ENCODE results near the gene ZRANB3. TPM values are rescaled to one million over a fixed set of nuclear protein-coding genes. Genes with fewer than 3 reads are reported as not detected.

Gene ZRANB3
- total RNA-seq, 4 donors from 2014 or later: 2.8 to 6.9 (median 6.0) TPM

GRCh38 chr2:135258193-135258592 lies 272.8 kb downstream of the ZRANB3 start:
- no peaks in the 10 kb centered on the region for H3K27me3 ChIP-seq
- no peaks in the 10 kb centered on the region for H3K36me3 ChIP-seq
- no peak overlapping the region for H3K4me3 ChIP-seq

GRCh38 chr2:135257383-135258090 lies 273.5 kb downstream of the ZRANB3 start:
- WGBS: 87% methylated on average over 2 of the region's 2 CpGs
- H3K9me3 ChIP-seq: no peaks in the 10 kb centered on the region
- TF ChIP-seq POLR2A (IDR thresholded peaks at IDR 0.05): no peak
- no peak for TF ChIP-seq POLR2AphosphoS5 (IDR thresholded peaks at IDR 0.05)
- TF ChIP-seq CTCF (IDR thresholded peaks at IDR 0.05): no peak
- TF ChIP-seq EP300 (IDR thresholded peaks at IDR 0.05): no peak
- H3K4me3 ChIP-seq: no peak overlapping the region
- H3K36me3 ChIP-seq: no peaks in the 10 kb centered on the region
- H3K27me3 ChIP-seq: no peaks in the 10 kb centered on the region
- no peak overlapping the region for H3K27ac ChIP-seq
- no peaks in the 10 kb centered on the region for H3K4me1 ChIP-seq
- DNase-seq (ENCODE audit: low spot score in 2 of 2): no peak

More at GRCh38 chr2:135258193-135258592, 272.8 kb downstream of the ZRANB3 start:
- TF ChIP-seq EP300 (IDR thresholded peaks at IDR 0.05): no peak
- no peak for TF ChIP-seq POLR2A (IDR thresholded peaks at IDR 0.05)
- Histone ChIP-seq H3K9me3 (no peaks in the 10 kb centered on the region), H3K4me1 (no peaks in the 10 kb centered on the region), H3K27ac (no peak overlapping the region)
- WGBS: 96% methylated on average over 4 of the region's 4 CpGs
- DNase-seq (ENCODE audit: low spot score in 2 of 2): no peak

GRCh38 chr2:135256531-135257260 lies 274.3 kb downstream of the ZRANB3 start:
- Histone ChIP-seq H3K27ac (no peak overlapping the region), H3K4me3 (no peak overlapping the region), H3K27me3 (no peaks in the 10 kb centered on the region), H3K9me3 (no peaks in the 10 kb centered on the region), H3K36me3 (no peaks in the 10 kb centered on the region), H3K4me1 (no peaks in the 10 kb centered on the region)
- no peak for DNase-seq (ENCODE audit: low spot score in 2 of 2)
- TF ChIP-seq POLR2AphosphoS5 (IDR thresholded peaks at IDR 0.05) (no peak), CTCF (IDR thresholded peaks at IDR 0.05) (no peak), POLR2A (IDR thresholded peaks at IDR 0.05) (no peak), EP300 (IDR thresholded peaks at IDR 0.05) (no peak)
- 100% methylated on average over 3 of the region's 3 CpGs for WGBS

GRCh38 chr2:135255208-135255607 lies 275.8 kb downstream of the ZRANB3 start:
- Histone ChIP-seq H3K4me3 (no peak overlapping the region), H3K27me3 (no peaks in the 10 kb centered on the region), H3K27ac (no peak overlapping the region), H3K4me1 (no peaks in the 10 kb centered on the region), H3K9me3 (peaks cover 7% of the 10 kb centered on the region), H3K36me3 (no peaks in the 10 kb centered on the region)
- WGBS: 95% methylated on average over 1 of the region's 1 CpG
- TF ChIP-seq EP300 (IDR thresholded peaks at IDR 0.05) (no peak), CTCF (IDR thresholded peaks at IDR 0.05) (no peak), POLR2AphosphoS5 (IDR thresholded peaks at IDR 0.05) (no peak), POLR2A (IDR thresholded peaks at IDR 0.05) (no peak)
- DNase-seq (ENCODE audit: low spot score in 2 of 2): no peak

GRCh38 chr2:135252805-135253458 lies 278.1 kb downstream of the ZRANB3 start:
- TF ChIP-seq POLR2AphosphoS5 (IDR thresholded peaks at IDR 0.05) (no peak), CTCF (IDR thresholded peaks at IDR 0.05) (no peak), POLR2A (IDR thresholded peaks at IDR 0.05) (no peak), EP300 (IDR thresholded peaks at IDR 0.05) (no peak)
- 77% methylated on average over 2 of the region's 2 CpGs for WGBS
- no peak for DNase-seq (ENCODE audit: low spot score in 2 of 2)
- H3K4me3 ChIP-seq: no peak overlapping the region
- H3K27ac ChIP-seq: no peak overlapping the region
- H3K4me1 ChIP-seq: no peaks in the 10 kb centered on the region
- no peaks in the 10 kb centered on the region for H3K27me3 ChIP-seq
- no peaks in the 10 kb centered on the region for H3K36me3 ChIP-seq
- H3K9me3 ChIP-seq: peaks cover 18% of the 10 kb centered on the region

Measured in suprapubic skin (tissue), 4 donors.